Cerebellar cortex (tissue), 1 donor: Measurements from ENCODE around the gene RPS5.
"Not testable (repeated sequence)": the region's sequence is repeated elsewhere in the genome, so short reads cannot be mapped to it uniquely, and the experiment has no call there.

Experiments
- DNase-seq: peaks from one replicate; pipeline ENCODE4 v3.0.0-alpha.2; 2015; ENCODE audit warnings: low spot score

RPS5 gene

DNA sequence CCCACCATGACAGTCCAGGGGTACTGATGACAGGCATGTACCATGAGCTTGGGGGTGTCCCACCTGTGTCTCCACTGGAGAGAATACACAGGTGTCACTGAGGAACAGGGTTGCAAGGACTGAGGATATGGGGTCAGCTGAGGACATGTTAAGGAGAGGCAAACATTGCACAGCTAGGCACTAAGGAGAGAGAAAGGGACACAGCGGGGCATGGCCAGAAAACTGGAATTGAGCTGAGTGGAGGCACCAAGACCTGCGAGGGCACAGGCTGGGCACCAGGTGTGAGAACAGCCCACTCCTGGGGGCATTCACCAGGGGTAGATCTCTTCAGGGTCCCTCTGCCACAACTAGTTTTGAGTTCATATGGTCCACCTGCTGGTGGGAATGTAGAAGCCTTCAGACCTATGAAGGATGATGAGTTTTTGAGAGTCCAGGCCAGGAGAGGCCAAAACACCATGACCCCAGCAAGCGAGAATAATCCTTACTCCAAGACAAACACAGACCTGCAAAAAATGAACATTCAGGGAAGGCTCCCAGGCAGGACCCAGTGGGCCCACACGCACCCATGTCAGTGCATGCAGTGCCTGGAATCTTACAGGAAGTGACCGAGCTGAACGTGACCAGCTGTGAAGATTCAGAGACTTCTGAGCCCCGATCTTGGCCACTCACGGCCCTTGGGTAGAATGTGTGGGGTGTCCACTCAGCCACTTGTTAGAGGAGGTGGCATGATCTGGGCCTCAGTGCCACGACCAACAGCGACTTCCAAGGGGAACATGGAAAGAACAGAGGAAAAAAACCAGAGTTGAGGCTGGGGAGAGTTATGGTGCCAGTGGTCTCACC, 20.0 kb downstream of the RPS5 start:
- peak; percentile 50 for DNase-seq

DNA sequence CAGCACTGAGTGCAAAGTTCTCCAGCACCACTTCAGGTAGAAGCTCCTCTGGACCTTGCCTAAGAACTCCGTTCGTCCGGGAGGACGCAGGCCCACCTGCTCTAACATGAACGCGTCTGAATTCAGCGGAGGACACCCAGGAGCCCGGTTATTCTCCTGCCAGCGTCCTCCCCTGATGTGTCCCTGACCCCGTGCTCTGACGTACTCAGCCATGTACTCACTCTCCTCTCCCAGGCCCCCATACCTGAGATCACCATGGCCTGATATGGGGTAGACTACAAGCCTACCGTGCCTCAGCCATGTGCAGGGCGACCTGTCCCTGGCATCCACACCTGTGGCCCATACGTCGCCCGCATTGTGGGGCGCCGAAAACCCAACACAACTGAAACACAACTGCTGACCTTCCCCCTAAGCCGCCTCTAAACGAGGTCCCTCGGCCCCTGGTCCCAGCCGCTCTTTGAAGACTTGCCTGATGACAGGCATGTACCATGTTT, 20.6 kb downstream of the RPS5 start:
- peak; percentile 22 for DNase-seq

- DNase-seq, result peak; percentile 98
These were observed 21.3 kb downstream of the RPS5 start, which contains the start of gene ZNF584 for GRCh38 chr19:58408152-58409009. TSS of gene ZNF584 (plus strand) at chr19:58408649. CDS start at chr19:58409148, 499 bp downstream.

- DNase-seq, result peak; percentile 45
These were observed 22.1 kb downstream of the RPS5 start for GRCh38 chr19:58409010-58409790.

GRCh38 chr19:58416604-58417003, 29.5 kb downstream of the RPS5 start:
- no peak for DNase-seq

GRCh38 chr19:58417071-58417470, 30.0 kb downstream of the RPS5 start:
- DNase-seq, result no peak

GRCh38 chr19:58428617-58429016, 41.5 kb downstream of the RPS5 start:
- no peak for DNase-seq

DNA sequence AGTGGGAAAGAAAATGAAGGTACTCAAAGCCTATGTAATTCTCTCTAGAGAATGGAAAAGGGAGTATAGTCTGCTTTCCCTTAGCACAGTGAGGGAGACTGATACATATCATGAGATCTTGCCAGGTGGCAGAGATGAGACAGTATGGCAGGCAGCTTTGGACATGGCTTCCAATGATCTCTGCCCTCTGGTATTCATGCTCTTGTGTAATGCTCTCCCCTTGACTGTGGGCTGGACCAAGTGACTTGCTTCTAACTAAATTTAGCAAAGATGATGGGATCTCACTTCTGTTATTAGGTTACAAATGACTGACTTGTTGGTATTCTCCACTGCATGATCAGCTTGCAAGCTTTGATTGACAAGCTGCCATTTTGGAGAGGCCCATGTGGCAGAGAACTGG, 42.7 kb downstream of the RPS5 start:
- DNase-seq, result no peak

DNA sequence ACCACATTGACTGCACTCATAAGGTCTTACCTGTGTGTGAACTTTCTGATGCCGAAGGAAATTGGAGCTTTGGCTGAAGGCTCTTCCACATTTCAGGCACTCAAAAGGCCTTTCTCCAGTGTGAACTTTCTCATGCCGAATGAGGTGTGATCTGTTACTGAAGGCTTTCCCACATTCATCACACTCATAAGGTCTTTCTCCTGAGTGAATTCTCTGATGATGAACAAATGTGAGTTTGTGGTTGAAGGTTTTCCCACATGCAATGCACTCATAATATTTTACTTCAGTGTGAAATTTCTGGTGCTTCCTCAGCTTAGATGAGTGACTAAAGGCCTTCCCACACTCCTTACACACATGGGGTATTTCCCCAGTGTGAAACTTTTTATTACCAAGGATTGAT, 47.1 kb downstream of the RPS5 start:
- no peak for DNase-seq

- DNase-seq, result peak; percentile 100
These were observed 52.8 kb downstream of the RPS5 start, which contains the start of gene ZNF132 for GRCh38 chr19:58439576-58440554. TSS of gene ZNF132 (minus strand) at chr19:58440153. CDS start at chr19:58439821, 332 bp downstream.

DNA sequence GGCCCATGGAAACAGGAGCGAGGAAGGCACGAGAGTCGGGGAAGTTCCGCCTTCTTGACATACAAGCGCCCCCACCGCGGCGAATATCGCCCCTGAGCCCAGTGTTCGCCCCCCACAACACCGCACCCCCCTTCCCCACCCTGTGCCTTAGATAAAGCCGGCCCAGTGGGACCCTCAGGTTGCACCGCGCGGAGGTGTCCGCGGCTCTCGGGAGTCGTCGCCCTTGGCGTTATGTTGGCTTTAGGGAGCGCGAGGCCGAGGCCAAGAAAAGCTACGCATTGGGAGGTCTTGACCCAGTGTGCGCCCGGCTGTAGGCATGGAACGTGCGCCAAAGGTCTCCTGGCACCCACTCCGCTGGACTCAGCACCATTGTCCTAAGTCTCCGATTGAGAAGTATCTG, 53.5 kb downstream of the RPS5 start:
- DNase-seq, result no peak

GRCh38 chr19:58442986-58443385, 55.9 kb downstream of the RPS5 start:
- not testable (repeated sequence) for DNase-seq
